Measurements from ENCODE around the gene CALML3. TPM values are rescaled to one million over a fixed set of nuclear protein-coding genes. Genes with fewer than 3 reads are reported as not detected.

The CALML3 gene
- total RNA-seq, 1 donor from 2014 or later = not detected

- peaks cover 8% of the 10 kb centered on the region for H3K27me3 Mint-ChIP-seq
- H3K4me3 Mint-ChIP-seq = no peak overlapping the region
- ChIA-PET CTCF (no interaction called here), POLR2A (no interaction called here)
- DNase-seq (no peak), ATAC-seq (ENCODE audit: low read depth) (no peak)
- TF ChIP-seq CTCF (IDR thresholded peaks at IDR 0.05) = no peak
- H3K4me1 Mint-ChIP-seq = no peaks in the 10 kb centered on the region
- H3K27ac Mint-ChIP-seq = no peak overlapping the region
- no peaks in the 10 kb centered on the region for H3K9me3 Mint-ChIP-seq
- H3K36me3 Mint-ChIP-seq (ENCODE audit: low read depth) = no peaks in the 10 kb centered on the region
- intact Hi-C loops (cut with micrococcal nuclease) = no loop called here
Measured at GRCh38 chr10:5512881-5513612, 11.7 kb upstream of the CALML3 start.

- H3K27ac Mint-ChIP-seq = no peak overlapping the region
- H3K27me3 Mint-ChIP-seq = peaks cover 6% of the 10 kb centered on the region
- no peak for ATAC-seq (ENCODE audit: low read depth)
- DNase-seq = no peak
- no peaks in the 10 kb centered on the region for H3K36me3 Mint-ChIP-seq (ENCODE audit: low read depth)
- intact Hi-C loops (cut with micrococcal nuclease) = no loop called here
- H3K9me3 Mint-ChIP-seq = no peaks in the 10 kb centered on the region
- no peaks in the 10 kb centered on the region for H3K4me1 Mint-ChIP-seq
- ChIA-PET POLR2A (no interaction called here), CTCF (no interaction called here)
- no peak overlapping the region for H3K4me3 Mint-ChIP-seq
- TF ChIP-seq CTCF (IDR thresholded peaks at IDR 0.05) = no peak
Measured at GRCh38 chr10:5514226-5514850, 10.4 kb upstream of the CALML3 start.

- H3K27ac Mint-ChIP-seq = no peak overlapping the region
- H3K27me3 Mint-ChIP-seq = peaks cover 6% of the 10 kb centered on the region
- H3K4me3 Mint-ChIP-seq = no peak overlapping the region
- ChIA-PET POLR2A (no interaction called here), CTCF (no interaction called here)
- H3K4me1 Mint-ChIP-seq = no peaks in the 10 kb centered on the region
- no peaks in the 10 kb centered on the region for H3K9me3 Mint-ChIP-seq
- intact Hi-C loops (cut with micrococcal nuclease) = no loop called here
- ATAC-seq (ENCODE audit: low read depth) = no peak
- no peak for DNase-seq
- no peak for TF ChIP-seq CTCF (IDR thresholded peaks at IDR 0.05)
- H3K36me3 Mint-ChIP-seq (ENCODE audit: low read depth) = no peaks in the 10 kb centered on the region
Measured at GRCh38 chr10:5515948-5516761, 8.6 kb upstream of the CALML3 start.

GRCh38 chr10:5517546-5517945 is 7.2 kb upstream of the CALML3 start:
- Mint-ChIP-seq H3K27ac (no peak overlapping the region), H3K36me3 (ENCODE audit: low read depth) (no peaks in the 10 kb centered on the region), H3K4me1 (no peaks in the 10 kb centered on the region), H3K27me3 (peaks cover under 1% of the 10 kb centered on the region), H3K9me3 (no peaks in the 10 kb centered on the region), H3K4me3 (no peak overlapping the region)
- no peak for DNase-seq
- ATAC-seq (ENCODE audit: low read depth) = no peak
- intact Hi-C loops (cut with micrococcal nuclease) = no loop called here
- TF ChIP-seq CTCF (IDR thresholded peaks at IDR 0.05) = no peak
- POLR2A ChIA-PET = interaction anchor here (0.5 kb wide), 1 partner anchor 8 kb away, joined by 3 read pairs; no protein-coding TSS in a partner anchor
- CTCF ChIA-PET = no interaction called here

GRCh38 chr10:5518143-5518542 is 6.6 kb upstream of the CALML3 start:
- Mint-ChIP-seq H3K4me3 (no peak overlapping the region), H3K36me3 (ENCODE audit: low read depth) (no peaks in the 10 kb centered on the region), H3K27ac (no peak overlapping the region), H3K27me3 (no peaks in the 10 kb centered on the region), H3K9me3 (no peaks in the 10 kb centered on the region), H3K4me1 (no peaks in the 10 kb centered on the region)
- ATAC-seq (ENCODE audit: low read depth) (no peak), DNase-seq (no peak)
- POLR2A ChIA-PET = no interaction called here
- no peak for TF ChIP-seq CTCF (IDR thresholded peaks at IDR 0.05)
- intact Hi-C loops (cut with micrococcal nuclease) = no loop called here
- CTCF ChIA-PET = no interaction called here

Measured in activated B cell treated with CpG ODN at 0.5 μM for 24 hours (primary cell).